Transverse colon (tissue), 4 donors: Measurements from ENCODE around the gene HPS1.

Experiments used
- CTCF ChIP-seq, 5 experiments: fragments of 200-600 bp in 3 of 5; fragments of 450-650 bp in 2 of 5; sonication (generic) in 3 of 5; IDR thresholded peaks; 1 replicate in 2 of 5; 2 replicates in 3 of 5; pipeline ENCODE4 v1.5.1; 2016 to 2017; ENCODE audit warnings: antibody characterized with exemption in 5 of 5, inconsistent platforms in 3 of 5, mild to moderate bottlenecking in 2 of 5, moderate library complexity in 1 of 5
- EP300 ChIP-seq: sonication (generic); formaldehyde crosslinking; IDR thresholded peaks from one replicate; pipeline ENCODE4 v1.6.1; 2017; ENCODE audit warnings: antibody characterized with exemption, low read depth
- POLR2A ChIP-seq: fragments of 450-650 bp; IDR thresholded peaks from one replicate; pipeline ENCODE4 v1.6.1; 2016; ENCODE audit warnings: antibody characterized with exemption, mild to moderate bottlenecking, moderate library complexity
- POLR2AphosphoS5 ChIP-seq, 3 donors: sonication (generic); formaldehyde crosslinking; IDR thresholded peaks; one replicate each; pipeline ENCODE4 v1.6.1; 2016; ENCODE audit warnings: antibody characterized with exemption in 3 of 3

GRCh38 chr10:98461500-98461842, 14.7 kb upstream of the HPS1 start:
- TF ChIP-seq CTCF (IDR thresholded peaks at IDR 0.05), result no peak
- no peak for TF ChIP-seq POLR2A
- TF ChIP-seq EP300, result no peak
- no peak for TF ChIP-seq POLR2AphosphoS5 (IDR thresholded peaks at IDR 0.05)
